Activated naive CD4-positive, alpha-beta T cell treated with anti-CD3 and anti-CD28 coated beads, Interleukin-2, amount 10 ng/mL, durations not matched to agents 7 days and 5 days (primary cell): Measurements from ENCODE around the gene CFHR5.
"Not testable (repeated sequence)": the region's sequence is repeated elsewhere in the genome, so short reads cannot be mapped to it uniquely, and the experiment has no call there.

ENCODE experiments used
- CTCF ChIA-PET: fragments of 350-600 bp; sonication (Branson Sonifier 250); formaldehyde crosslinking; loops from one replicate; lab custom pipeline; 2021; ENCODE audit warnings: antibody characterized with exemption; lab: Charles Lee
- DNase-seq: peaks from one replicate; pipeline ENCODE4 v3.0.0-alpha.2; 2020
- H3K27ac Mint-ChIP-seq: one replicate; pipeline ENCODE4 v1.8.0; 2021; ENCODE audit warnings: mild to moderate bottlenecking, moderate library complexity, mixed read lengths
- H3K27me3 Mint-ChIP-seq: one replicate; pipeline ENCODE4 v1.8.0; 2021; ENCODE audit warnings: mild to moderate bottlenecking, mixed read lengths
- H3K36me3 Mint-ChIP-seq: one replicate; pipeline ENCODE4 v1.8.0; 2021; ENCODE audit warnings: mixed read lengths
- H3K4me1 Mint-ChIP-seq: one replicate; pipeline ENCODE4 v1.8.0; 2021; ENCODE audit warnings: mixed read lengths
- H3K4me3 Mint-ChIP-seq: one replicate; pipeline ENCODE4 v1.8.0; 2021; ENCODE audit warnings: mild to moderate bottlenecking, moderate library complexity, mixed read lengths
- H3K9me3 Mint-ChIP-seq: one replicate; pipeline ENCODE4 v1.8.0; 2021; ENCODE audit warnings: mixed read lengths

CFHR5 gene

GRCh38 chr1:196997423-196997822 is 20.1 kb downstream of the CFHR5 start:
- no peak for DNase-seq
- CTCF ChIA-PET = no interaction called here
- Mint-ChIP-seq H3K9me3 (no peaks in the 10 kb centered on the region), H3K27me3 (no peaks in the 10 kb centered on the region), H3K36me3 (no peaks in the 10 kb centered on the region), H3K4me1 (no peaks in the 10 kb centered on the region), H3K4me3 (no peak overlapping the region), H3K27ac (no peak overlapping the region)

GRCh38 chr1:197001828-197002227 is 24.5 kb downstream of the CFHR5 start:
- Mint-ChIP-seq H3K9me3 (no peaks in the 10 kb centered on the region), H3K4me3 (no peak overlapping the region), H3K27me3 (no peaks in the 10 kb centered on the region), H3K4me1 (no peaks in the 10 kb centered on the region), H3K36me3 (no peaks in the 10 kb centered on the region), H3K27ac (no peak overlapping the region)
- no peak for DNase-seq
- CTCF ChIA-PET = no interaction called here

- CTCF ChIA-PET = no interaction called here
- H3K27ac Mint-ChIP-seq = no peak overlapping the region
- H3K36me3 Mint-ChIP-seq = no peaks in the 10 kb centered on the region
- H3K4me3 Mint-ChIP-seq = no peak overlapping the region
- H3K4me1 Mint-ChIP-seq = no peaks in the 10 kb centered on the region
- no peaks in the 10 kb centered on the region for H3K9me3 Mint-ChIP-seq
- no peaks in the 10 kb centered on the region for H3K27me3 Mint-ChIP-seq
- DNase-seq = no peak
Measured at GRCh38 chr1:197003132-197003531, 25.8 kb downstream of the CFHR5 start.

DNA sequence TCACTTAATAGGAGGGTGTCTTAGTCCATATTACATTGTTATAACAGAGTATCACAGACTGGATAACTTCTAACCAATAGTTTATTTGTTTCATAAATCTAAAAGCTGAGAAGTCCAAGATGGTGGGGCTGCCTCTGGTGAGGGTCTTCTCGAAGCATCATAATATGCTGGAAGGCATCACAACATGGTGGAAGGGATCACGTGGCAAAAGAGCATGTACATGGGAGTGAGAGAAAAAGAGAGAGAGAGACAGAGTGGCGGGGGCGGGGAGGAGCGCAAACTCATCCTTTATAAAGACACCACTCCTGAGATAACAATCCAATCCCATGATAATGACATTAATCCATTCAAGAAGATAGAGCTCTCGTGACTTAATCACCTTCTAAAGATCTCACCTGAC is 31.5 kb downstream of the CFHR5 start:
- H3K27me3 Mint-ChIP-seq = no peaks in the 10 kb centered on the region
- H3K9me3 Mint-ChIP-seq = no peaks in the 10 kb centered on the region
- no peak overlapping the region for H3K27ac Mint-ChIP-seq
- CTCF ChIA-PET = no interaction called here
- no peaks in the 10 kb centered on the region for H3K36me3 Mint-ChIP-seq
- no peaks in the 10 kb centered on the region for H3K4me1 Mint-ChIP-seq
- no peak overlapping the region for H3K4me3 Mint-ChIP-seq
- DNase-seq = no peak

GRCh38 chr1:197011614-197012013 is 34.3 kb downstream of the CFHR5 start:
- CTCF ChIA-PET = no interaction called here
- DNase-seq = no peak
- H3K27ac Mint-ChIP-seq = no peak overlapping the region
- H3K9me3 Mint-ChIP-seq = no peaks in the 10 kb centered on the region
- H3K36me3 Mint-ChIP-seq = no peaks in the 10 kb centered on the region
- H3K4me1 Mint-ChIP-seq = no peaks in the 10 kb centered on the region
- H3K27me3 Mint-ChIP-seq = no peaks in the 10 kb centered on the region
- no peak overlapping the region for H3K4me3 Mint-ChIP-seq

GRCh38 chr1:197013234-197013633 is 35.9 kb downstream of the CFHR5 start:
- no peak for DNase-seq
- no peaks in the 10 kb centered on the region for H3K4me1 Mint-ChIP-seq
- H3K27ac Mint-ChIP-seq = no peak overlapping the region
- H3K4me3 Mint-ChIP-seq = no peak overlapping the region
- H3K9me3 Mint-ChIP-seq = no peaks in the 10 kb centered on the region
- no peaks in the 10 kb centered on the region for H3K27me3 Mint-ChIP-seq
- CTCF ChIA-PET = no interaction called here
- no peaks in the 10 kb centered on the region for H3K36me3 Mint-ChIP-seq

DNA sequence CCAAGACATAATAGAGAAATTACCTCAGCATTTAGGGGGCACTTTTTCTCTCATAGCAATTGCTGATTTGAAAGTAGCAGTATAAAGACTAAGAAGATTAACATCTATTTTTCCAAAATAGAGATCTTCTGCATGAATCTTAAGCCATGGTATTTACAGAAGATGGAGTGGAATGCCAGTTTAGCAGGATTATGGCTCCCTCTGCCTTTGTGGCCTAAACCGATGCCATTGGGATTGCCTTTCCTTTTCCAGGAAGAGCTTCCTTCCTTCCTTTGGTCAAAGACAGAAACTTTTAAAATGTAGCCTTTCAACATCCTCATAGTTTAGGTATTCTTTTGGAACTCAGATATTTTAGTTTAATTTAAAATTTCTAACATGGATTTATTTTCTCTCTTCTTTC is 39.4 kb downstream of the CFHR5 start:
- CTCF ChIA-PET = no interaction called here
- Mint-ChIP-seq H3K27me3 (no peaks in the 10 kb centered on the region), H3K4me1 (no peaks in the 10 kb centered on the region), H3K9me3 (no peaks in the 10 kb centered on the region), H3K27ac (no peak overlapping the region), H3K36me3 (no peaks in the 10 kb centered on the region), H3K4me3 (no peak overlapping the region)
- DNase-seq = no peak

DNA sequence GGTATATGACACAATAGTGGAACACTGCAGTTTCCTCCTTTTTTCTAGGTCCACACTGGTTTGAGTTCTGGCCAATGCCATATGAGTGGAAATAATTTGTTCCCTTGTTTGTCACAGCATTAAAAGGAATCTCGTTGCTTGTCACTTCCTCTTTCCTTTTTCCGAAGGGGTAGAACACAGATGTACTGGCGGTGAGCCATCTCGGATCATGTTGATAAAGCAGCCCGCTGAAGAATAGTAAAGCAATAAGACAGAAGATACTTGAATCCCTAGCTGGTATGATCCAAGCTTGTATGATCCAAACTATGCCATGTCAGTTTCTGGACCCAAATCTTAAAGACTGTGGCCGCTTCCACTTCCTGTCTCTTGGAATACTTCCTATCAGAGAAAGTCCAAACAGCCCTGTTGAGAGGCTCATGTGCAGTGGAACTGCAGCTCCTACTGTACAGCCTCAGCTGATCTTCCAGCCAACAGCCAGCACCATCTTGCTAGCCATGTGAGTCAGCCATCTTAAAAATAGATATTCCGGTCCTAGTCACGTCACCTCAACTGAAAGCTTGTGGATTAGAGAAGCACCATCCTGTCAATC is 40.3 kb downstream of the CFHR5 start:
- H3K27ac Mint-ChIP-seq = no peak overlapping the region
- no peak overlapping the region for H3K4me3 Mint-ChIP-seq
- H3K4me1 Mint-ChIP-seq = no peaks in the 10 kb centered on the region
- DNase-seq = no peak
- H3K9me3 Mint-ChIP-seq = no peaks in the 10 kb centered on the region
- CTCF ChIA-PET = no interaction called here
- H3K36me3 Mint-ChIP-seq = no peaks in the 10 kb centered on the region
- H3K27me3 Mint-ChIP-seq = no peaks in the 10 kb centered on the region

- no peak overlapping the region for H3K27ac Mint-ChIP-seq
- CTCF ChIA-PET = no interaction called here
Measured at GRCh38 chr1:197021716-197022115, 44.4 kb downstream of the CFHR5 start.

DNA sequence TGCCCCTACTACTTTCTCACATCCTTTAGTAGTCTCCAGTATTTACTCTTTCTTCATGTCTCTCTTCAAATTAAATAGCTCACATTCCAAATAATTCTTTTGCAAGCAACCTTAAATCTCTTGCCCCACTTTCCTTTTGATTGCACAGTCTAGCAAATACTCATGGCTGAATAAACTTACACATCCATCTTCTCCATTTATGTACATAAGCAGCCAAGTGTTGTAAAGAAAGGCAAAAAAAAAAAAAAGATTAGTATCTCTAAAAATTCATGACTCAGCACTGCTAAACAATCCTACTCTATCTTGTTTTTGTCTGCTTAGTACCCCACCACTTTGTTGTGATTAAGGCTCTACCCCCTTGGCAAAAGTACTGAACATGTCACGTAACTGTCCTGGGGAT is 47.1 kb downstream of the CFHR5 start:
- Mint-ChIP-seq H3K4me1 (no peaks in the 10 kb centered on the region), H3K4me3 (no peak overlapping the region), H3K27me3 (no peaks in the 10 kb centered on the region), H3K36me3 (no peaks in the 10 kb centered on the region), H3K9me3 (no peaks in the 10 kb centered on the region), H3K27ac (no peak overlapping the region)
- DNase-seq = no peak
- CTCF ChIA-PET = no interaction called here

More at GRCh38 chr1:197021716-197022115, 44.4 kb downstream of the CFHR5 start:
- H3K36me3 Mint-ChIP-seq = no peaks in the 10 kb centered on the region
- no peaks in the 10 kb centered on the region for H3K4me1 Mint-ChIP-seq
- H3K4me3 Mint-ChIP-seq = no peak overlapping the region
- H3K27me3 Mint-ChIP-seq = no peaks in the 10 kb centered on the region
- H3K9me3 Mint-ChIP-seq = no peaks in the 10 kb centered on the region
- DNase-seq = no peak

DNA sequence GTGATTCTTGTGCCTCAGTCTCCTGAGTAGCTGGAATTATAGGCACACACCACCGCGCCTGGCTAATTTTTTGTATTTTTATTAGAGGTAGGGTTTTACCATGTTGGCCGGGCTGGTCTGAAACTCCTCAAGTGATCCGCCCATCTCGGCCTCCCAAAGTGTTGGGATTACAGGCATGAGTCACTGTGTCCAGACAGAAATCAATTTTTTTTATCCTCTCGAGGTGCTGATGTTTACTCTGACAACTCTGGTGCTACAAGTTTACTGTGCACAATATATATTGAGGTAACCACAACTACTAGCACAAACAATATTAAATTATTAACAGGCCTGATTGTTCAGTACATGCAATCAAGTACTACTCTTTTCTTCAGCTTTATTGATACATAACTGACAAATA is 50.0 kb downstream of the CFHR5 start:
- H3K27ac Mint-ChIP-seq = no peak overlapping the region
- H3K9me3 Mint-ChIP-seq = no peaks in the 10 kb centered on the region
- no peak overlapping the region for H3K4me3 Mint-ChIP-seq
- H3K4me1 Mint-ChIP-seq = no peaks in the 10 kb centered on the region
- no peaks in the 10 kb centered on the region for H3K27me3 Mint-ChIP-seq
- CTCF ChIA-PET = no interaction called here
- no peaks in the 10 kb centered on the region for H3K36me3 Mint-ChIP-seq
- DNase-seq = no peak

DNA sequence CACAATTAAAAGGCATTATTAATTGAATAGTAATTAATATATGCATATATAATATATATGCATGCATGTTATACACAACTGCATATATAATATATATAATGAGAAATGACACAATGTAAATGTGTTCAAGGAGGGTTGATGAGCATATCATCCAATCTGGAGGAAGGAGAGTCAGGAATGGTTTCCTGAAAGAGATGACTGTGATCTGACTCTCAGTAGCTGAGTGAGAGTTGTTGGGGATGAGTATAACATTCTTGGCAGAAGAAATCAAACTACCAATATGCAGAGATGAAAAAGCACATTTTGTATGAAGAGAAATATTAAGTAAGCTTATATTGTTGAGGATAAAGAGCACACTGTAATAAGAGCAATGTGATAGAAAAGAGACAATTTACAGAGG is 52.4 kb downstream of the CFHR5 start:
- CTCF ChIA-PET = no interaction called here
- H3K27ac Mint-ChIP-seq = no peak overlapping the region
- no peaks in the 10 kb centered on the region for H3K4me1 Mint-ChIP-seq
- H3K27me3 Mint-ChIP-seq = no peaks in the 10 kb centered on the region
- H3K36me3 Mint-ChIP-seq = no peaks in the 10 kb centered on the region
- no peaks in the 10 kb centered on the region for H3K9me3 Mint-ChIP-seq
- no peak for DNase-seq
- no peak overlapping the region for H3K4me3 Mint-ChIP-seq

DNA sequence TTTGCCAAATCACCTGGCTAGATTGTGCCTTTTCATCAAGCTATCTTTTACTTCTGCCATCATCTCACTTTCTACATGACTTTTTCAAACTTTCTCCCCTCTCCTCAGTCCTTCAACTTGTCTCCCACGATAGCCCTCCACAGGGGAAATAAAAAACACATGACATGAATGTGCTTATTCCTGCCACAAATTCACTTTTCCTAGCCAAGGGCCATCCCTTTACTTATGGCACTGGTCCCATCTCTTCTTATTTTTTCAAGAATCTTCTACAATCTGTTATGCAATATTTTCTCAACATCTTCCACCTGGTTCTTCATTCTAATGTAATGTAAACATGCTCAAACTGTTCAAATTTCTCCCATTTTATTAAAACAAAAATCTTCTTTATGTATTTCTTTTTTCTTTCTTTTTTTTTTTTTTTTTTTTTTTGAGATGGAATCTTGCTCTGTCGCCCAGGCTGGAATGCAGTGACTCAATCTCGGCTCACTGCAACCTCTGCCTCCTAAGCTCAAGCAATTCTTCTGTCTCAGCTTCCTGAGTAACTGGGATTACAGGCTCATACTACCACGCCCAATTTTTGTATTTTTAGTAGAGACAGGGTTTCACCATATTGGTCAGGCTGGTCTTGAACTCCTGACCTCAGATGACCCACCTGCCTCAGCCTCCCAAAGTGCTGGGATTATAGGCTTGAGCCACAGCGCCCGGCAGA is 57.4 kb downstream of the CFHR5 start:
- H3K27me3 Mint-ChIP-seq, H3K4me1 Mint-ChIP-seq, DNase-seq, H3K9me3 Mint-ChIP-seq, H3K4me3 Mint-ChIP-seq, H3K27ac Mint-ChIP-seq, CTCF ChIA-PET, H3K36me3 Mint-ChIP-seq: not testable (repeated sequence)

DNA sequence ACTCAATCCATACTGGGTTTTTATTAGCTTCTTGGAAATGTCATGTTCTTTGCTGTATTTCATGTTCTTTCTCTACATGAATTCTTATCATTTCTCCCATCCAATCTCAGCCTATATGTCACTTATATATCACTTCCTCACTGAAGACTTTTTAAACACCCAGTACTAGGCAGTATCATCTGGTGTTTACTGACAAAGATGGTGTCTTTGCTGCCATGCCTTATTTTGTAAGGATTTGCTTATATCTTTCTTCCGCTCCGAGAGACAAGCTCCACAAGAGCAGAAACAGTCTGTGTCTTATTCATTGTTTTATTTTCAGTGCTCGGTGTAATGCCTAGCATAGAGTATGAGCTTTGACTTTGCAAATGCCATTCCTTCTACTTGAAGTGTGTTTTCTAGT is 59.5 kb downstream of the CFHR5 start:
- CTCF ChIA-PET = no interaction called here
- DNase-seq = no peak
- no peak overlapping the region for H3K27ac Mint-ChIP-seq
- H3K9me3 Mint-ChIP-seq = no peaks in the 10 kb centered on the region
- H3K4me1 Mint-ChIP-seq = peaks cover 3% of the 10 kb centered on the region
- H3K27me3 Mint-ChIP-seq = no peaks in the 10 kb centered on the region
- no peak overlapping the region for H3K4me3 Mint-ChIP-seq
- no peaks in the 10 kb centered on the region for H3K36me3 Mint-ChIP-seq

DNA sequence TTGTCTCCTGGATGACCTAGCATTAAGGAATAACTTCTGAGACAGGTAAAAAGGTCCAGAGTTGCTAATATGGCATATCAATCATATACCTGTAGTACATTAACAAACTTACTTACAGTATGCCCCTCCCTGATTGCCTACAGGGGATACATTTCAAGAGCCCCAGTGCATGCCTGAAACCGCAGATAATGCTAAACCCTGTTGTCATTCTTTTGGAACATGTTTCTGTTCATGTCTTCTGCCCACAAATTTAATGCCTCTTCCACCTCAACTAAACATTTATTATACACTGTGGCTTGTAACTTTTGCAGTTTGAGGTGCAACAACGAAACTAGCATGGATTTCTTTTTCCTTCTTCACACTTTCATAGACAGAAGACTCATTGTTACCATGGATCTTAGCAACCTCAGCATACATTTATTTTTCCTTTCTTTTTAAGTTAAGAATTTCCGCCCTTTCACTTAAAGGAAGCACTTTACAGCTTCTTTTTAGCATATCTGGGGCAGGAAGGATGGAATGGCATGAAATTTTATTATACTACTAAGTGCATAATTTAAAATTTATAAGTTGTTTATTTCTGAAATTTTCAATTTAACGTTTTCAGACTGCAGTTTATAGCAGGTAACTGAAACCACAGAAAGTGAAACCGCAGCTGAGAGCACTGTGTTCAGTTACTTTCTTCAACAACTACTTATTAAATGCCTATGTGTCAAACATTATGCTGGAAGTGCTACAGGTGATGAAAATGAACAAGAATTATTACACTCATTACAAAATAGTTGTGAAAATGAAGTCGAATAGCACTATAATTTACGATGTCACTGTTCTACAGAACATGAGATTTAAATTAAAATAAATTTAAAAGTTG is 64.4 kb downstream of the CFHR5 start:
- H3K27me3 Mint-ChIP-seq = no peaks in the 10 kb centered on the region
- CTCF ChIA-PET = no interaction called here
- H3K9me3 Mint-ChIP-seq = no peaks in the 10 kb centered on the region
- H3K4me3 Mint-ChIP-seq = no peak overlapping the region
- H3K36me3 Mint-ChIP-seq = no peaks in the 10 kb centered on the region
- peaks cover 3% of the 10 kb centered on the region for H3K4me1 Mint-ChIP-seq
- no peak for DNase-seq
- no peak overlapping the region for H3K27ac Mint-ChIP-seq
